Lung microvascular endothelial cell (primary cell): ENCODE results near the gene SLC4A11. TPM values are rescaled to one million over a fixed set of nuclear protein-coding genes. Genes with fewer than 3 reads are reported as not detected.

Source experiments
- total RNA-seq: library from RNA; depleted of rRNA; stranded (reverse); fragments of >200 nt; gene quantifications from 2 replicates; pipeline ENCODE4 v1.2.1, GENCODE V29; 2014

The SLC4A11 gene
- total RNA-seq, 1 donor from 2014 or later: 23.8 TPM

Other genes with a start within 250 kb of the SLC4A11 start
- gene GNRH2, start 195.6 kb downstream of the SLC4A11 start, total RNA-seq: not detected in 2 replicates
- gene MRPS26, start 193.1 kb downstream of the SLC4A11 start, total RNA-seq: 28.8 and 32.1 TPM in 2 replicates
- gene OXT, start 167.6 kb downstream of the SLC4A11 start, total RNA-seq: not detected in 2 replicates
- gene AVP, start 154.5 kb downstream of the SLC4A11 start, total RNA-seq: not detected in 2 replicates
- 13.1 and 16.3 TPM in 2 replicates for gene FASTKD5, start 79.3 kb downstream of the SLC4A11 start, total RNA-seq
- 2.0 TPM in 2 replicates for gene UBOX5, start 79.3 kb downstream of the SLC4A11 start, total RNA-seq
- 3.1 and 7.7 TPM in 2 replicates for gene LZTS3, start 65.6 kb downstream of the SLC4A11 start, total RNA-seq
- 22.2 and 44.0 TPM in 2 replicates for gene DDRGK1, start 34.5 kb downstream of the SLC4A11 start, total RNA-seq
- gene ITPA, start 29.7 kb downstream of the SLC4A11 start, total RNA-seq: 27.7 and 34.5 TPM in 2 replicates
- 9.6 and 12.9 TPM in 2 replicates for gene DNAAF9, start 168.5 kb upstream of the SLC4A11 start, total RNA-seq
- gene ATRN, start 231.8 kb upstream of the SLC4A11 start, total RNA-seq: 20.9 and 25.2 TPM in 2 replicates